Breast epithelium (tissue), 4 donors: ENCODE data around the gene MCRS1. TPM values are rescaled to one million over a fixed set of nuclear protein-coding genes. Genes with fewer than 3 reads are reported as not detected.
A peak's percentile ranks its signal among the peaks of the same experiment; 100 is the strongest.

Source experiments
- DNase-seq, 2 donors: peaks; one replicate each; pipeline ENCODE4 v3.0.0-alpha.2; 2019; ENCODE audit warnings: low spot score in 2 of 2
- H3K27ac ChIP-seq, 2 donors: fragments of 200-600 bp; sonication (generic) in 1 of 2; one replicate each; pipeline ENCODE4 v1.5.1; 2016 to 2019; ENCODE audit warnings: mild to moderate bottlenecking in 1 of 2
- H3K27me3 ChIP-seq, 2 donors: fragments of 200-600 bp; sonication (generic) in 1 of 2; one replicate each; pipeline versions ENCODE4 v1.5.1 to v1.6.0; 2017 to 2019; ENCODE audit warnings: control low read depth in 1 of 2, mild to moderate bottlenecking in 1 of 2
- H3K36me3 ChIP-seq: fragments of 200-600 bp; one replicate; pipeline ENCODE4 v1.5.1; 2019
- H3K4me1 ChIP-seq, 2 donors: fragments of 200-600 bp; sonication (generic); one replicate each; pipeline ENCODE4 v1.5.1; 2016 to 2019; ENCODE audit warnings: control low read depth in 1 of 2
- H3K4me3 ChIP-seq, 3 donors: fragments of 200-600 bp; sonication (generic); 1 replicate in 2 of 3; 2 replicates in 1 of 3; pipeline ENCODE4 v1.5.1; 2016 to 2019; ENCODE audit warnings: mild to moderate bottlenecking in 3 of 3, moderate library complexity in 2 of 3
- H3K9me3 ChIP-seq, 2 donors: fragments of 200-600 bp; sonication (generic) in 1 of 2; one replicate each; pipeline ENCODE4 v1.5.1; 2016 to 2019; ENCODE audit warnings: control low read depth in 1 of 2
- POLR2A ChIP-seq: fragments of 450-650 bp; IDR thresholded peaks from one replicate; pipeline ENCODE4 v1.6.1; 2016; ENCODE audit warnings: antibody characterized with exemption, mild to moderate bottlenecking, moderate library complexity
- POLR2AphosphoS5 ChIP-seq, 3 donors: sonication (generic); formaldehyde crosslinking; IDR thresholded peaks; one replicate each; pipeline ENCODE4 v1.6.1; 2017; ENCODE audit warnings: antibody characterized with exemption in 3 of 3
- intact Hi-C: fragments of 100-400 bp; cut with DNase I; formaldehyde crosslinking; loops from one replicate; pipeline ENCODE4 v1.15.1; 2023; ENCODE audit warnings: low total_unique reads
- total RNA-seq, 3 donors: library from RNA; depleted of rRNA; stranded (reverse); fragments of >200 nt; gene quantifications; one replicate each; pipeline ENCODE4 v1.1.0, GENCODE V29; 2016
- TF ChIP-seq, protein P1 (sequence below), 3 donors: fragments of 450-650 bp; IDR thresholded peaks; one replicate each; pipeline ENCODE4 v1.5.1; 2016 to 2017; ENCODE audit warnings: antibody characterized with exemption in 3 of 3, mild to moderate bottlenecking in 3 of 3, moderate library complexity in 3 of 3

Gene MCRS1
- total RNA-seq, 3 donors from 2014 or later, result 37.6 to 52.4 (median 52.1) TPM

DNA sequence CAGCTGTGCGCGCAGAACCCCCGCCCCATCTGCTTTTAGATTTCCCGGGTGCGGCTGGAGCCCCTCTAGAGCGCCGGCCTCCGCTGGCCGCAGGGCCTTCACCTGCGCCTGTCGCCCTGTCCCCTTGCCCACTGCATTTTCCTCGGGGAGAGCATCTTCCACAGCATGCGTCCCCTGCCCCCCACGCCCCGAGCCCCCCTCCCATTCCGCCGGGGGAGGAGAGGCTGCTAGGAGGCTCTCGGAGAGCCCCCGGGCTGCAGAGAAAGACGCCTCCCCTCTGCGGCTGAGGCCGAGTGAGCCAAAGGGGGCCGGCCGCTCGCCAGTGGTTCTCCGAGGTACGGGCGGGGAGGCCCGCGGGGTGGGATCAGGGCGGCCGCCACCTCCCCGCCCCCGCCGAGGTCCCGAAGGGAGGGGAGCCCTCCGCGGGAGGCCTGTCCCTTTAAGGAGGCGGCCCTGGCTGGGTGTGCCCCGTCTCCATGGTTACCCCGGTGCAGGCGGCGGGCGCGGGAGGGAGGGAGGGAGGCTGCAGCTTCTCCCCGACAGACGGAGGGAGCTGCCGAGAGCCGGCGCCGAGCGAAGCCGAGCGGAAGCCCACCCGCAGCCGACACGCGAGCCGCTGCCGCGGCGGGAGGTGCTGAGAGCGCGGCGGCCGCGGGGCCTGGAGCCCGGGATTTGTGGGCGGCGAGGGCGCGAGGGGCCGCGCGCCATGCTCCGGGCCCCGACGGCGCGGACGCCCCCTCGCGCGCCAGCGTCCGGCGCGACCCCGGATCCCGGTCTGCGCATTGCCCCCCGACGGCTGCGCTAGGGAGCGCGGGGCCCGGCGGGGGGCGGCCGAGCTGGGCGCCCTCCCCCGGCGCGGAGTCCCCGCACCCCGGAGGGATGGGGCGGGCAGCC, 29.2 kb downstream of the MCRS1 start, which contains the start of gene KCNH3:
Gene KCNH3 (plus strand): TSS at position 521 of the 894 bp plus-strand sequence. CDS start 387 bp downstream, outside the sequence.
- H3K27ac ChIP-seq, result no peak within 1 kb of the TSS
- DNase-seq, result peak; percentile 68 to 71
- peaks cover 0 to 11% of the 10 kb centered on the region in 2 donors for H3K4me1 ChIP-seq
- H3K4me3 ChIP-seq, result peak within 1 kb of the TSS; percentile 42 to 73 (median 56)
- intact Hi-C loops, result no loop called here
- TF ChIP-seq POLR2AphosphoS5 (IDR thresholded peaks at IDR 0.05) (no peak), POLR2A (no peak)
- TF ChIP-seq, protein P1, sequence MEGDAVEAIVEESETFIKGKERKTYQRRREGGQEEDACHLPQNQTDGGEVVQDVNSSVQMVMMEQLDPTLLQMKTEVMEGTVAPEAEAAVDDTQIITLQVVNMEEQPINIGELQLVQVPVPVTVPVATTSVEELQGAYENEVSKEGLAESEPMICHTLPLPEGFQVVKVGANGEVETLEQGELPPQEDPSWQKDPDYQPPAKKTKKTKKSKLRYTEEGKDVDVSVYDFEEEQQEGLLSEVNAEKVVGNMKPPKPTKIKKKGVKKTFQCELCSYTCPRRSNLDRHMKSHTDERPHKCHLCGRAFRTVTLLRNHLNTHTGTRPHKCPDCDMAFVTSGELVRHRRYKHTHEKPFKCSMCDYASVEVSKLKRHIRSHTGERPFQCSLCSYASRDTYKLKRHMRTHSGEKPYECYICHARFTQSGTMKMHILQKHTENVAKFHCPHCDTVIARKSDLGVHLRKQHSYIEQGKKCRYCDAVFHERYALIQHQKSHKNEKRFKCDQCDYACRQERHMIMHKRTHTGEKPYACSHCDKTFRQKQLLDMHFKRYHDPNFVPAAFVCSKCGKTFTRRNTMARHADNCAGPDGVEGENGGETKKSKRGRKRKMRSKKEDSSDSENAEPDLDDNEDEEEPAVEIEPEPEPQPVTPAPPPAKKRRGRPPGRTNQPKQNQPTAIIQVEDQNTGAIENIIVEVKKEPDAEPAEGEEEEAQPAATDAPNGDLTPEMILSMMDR (IDR thresholded peaks at IDR 0.05), result no peak
- peaks cover 2 to 12% of the 10 kb centered on the region in 2 donors for H3K27me3 ChIP-seq
- H3K36me3 ChIP-seq, result no peaks in the 10 kb centered on the region
- H3K9me3 ChIP-seq, result no peaks in the 10 kb centered on the region

GRCh38 chr12:49537752-49538509, 30.0 kb downstream of the MCRS1 start:
- Histone ChIP-seq H3K9me3 (no peaks in the 10 kb centered on the region), H3K27ac (no peak overlapping the region), H3K36me3 (no peaks in the 10 kb centered on the region), H3K27me3 (peaks cover 2 to 12% of the 10 kb centered on the region in 2 donors), H3K4me3 (peak overlapping the region; percentile 42 to 73 (median 56)), H3K4me1 (peaks cover 0 to 11% of the 10 kb centered on the region in 2 donors)
- DNase-seq, result no peak
- no peak for TF ChIP-seq POLR2AphosphoS5 (IDR thresholded peaks at IDR 0.05)
- TF ChIP-seq, protein P1 (IDR thresholded peaks at IDR 0.05), result no peak
- TF ChIP-seq POLR2A, result no peak
- intact Hi-C loops, result no loop called here

DNA sequence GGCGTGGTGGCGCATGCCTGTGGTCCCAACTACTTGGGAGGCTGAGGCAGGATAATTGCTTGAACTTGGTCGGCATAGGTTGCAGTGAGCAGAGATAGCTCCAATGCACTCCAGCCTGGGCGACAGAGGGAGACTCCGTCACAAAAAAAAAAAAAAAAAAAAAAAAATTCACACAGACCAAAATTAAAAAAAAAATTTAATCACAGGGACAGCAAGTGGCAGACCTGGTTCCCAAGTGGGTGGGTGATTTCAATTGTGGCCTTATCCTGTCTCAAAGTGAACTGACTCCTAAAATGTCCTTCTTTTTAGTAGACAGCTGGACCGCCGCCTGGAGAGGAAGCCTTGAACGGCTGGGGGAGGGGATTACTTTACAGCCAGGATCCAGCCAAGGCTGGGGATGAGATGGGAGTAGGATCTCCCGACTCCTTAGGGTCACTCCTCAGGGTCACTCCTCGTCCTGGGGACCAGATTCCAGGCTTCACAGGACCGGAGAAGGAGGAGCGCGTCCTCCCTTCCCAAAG, 30.7 kb downstream of the MCRS1 start:
- no peaks in the 10 kb centered on the region for H3K9me3 ChIP-seq
- H3K27me3 ChIP-seq, result peaks cover 2 to 12% of the 10 kb centered on the region in 2 donors
- H3K27ac ChIP-seq, result no peak overlapping the region
- H3K4me1 ChIP-seq, result peaks cover 0 to 11% of the 10 kb centered on the region in 2 donors
- no peaks in the 10 kb centered on the region for H3K36me3 ChIP-seq
- DNase-seq, result peak in 1 of 2 donors; percentile 12
- intact Hi-C loops, result no loop called here
- H3K4me3 ChIP-seq, result peak overlapping the region; percentile 42 to 73 (median 56)
- TF ChIP-seq POLR2AphosphoS5 (IDR thresholded peaks at IDR 0.05), result no peak
- no peak for TF ChIP-seq POLR2A
- TF ChIP-seq, protein P1 (IDR thresholded peaks at IDR 0.05), result no peak

GRCh38 chr12:49536526-49537071, 31.3 kb downstream of the MCRS1 start:
- TF ChIP-seq POLR2A, result no peak
- no peak for TF ChIP-seq POLR2AphosphoS5 (IDR thresholded peaks at IDR 0.05)
- TF ChIP-seq, protein P1 (IDR thresholded peaks at IDR 0.05), result no peak
- peaks cover 2 to 12% of the 10 kb centered on the region in 2 donors for H3K27me3 ChIP-seq
- H3K27ac ChIP-seq, result no peak overlapping the region
- H3K4me1 ChIP-seq, result peaks cover 0 to 11% of the 10 kb centered on the region in 2 donors
- H3K36me3 ChIP-seq, result no peaks in the 10 kb centered on the region
- no peak overlapping the region for H3K4me3 ChIP-seq
- intact Hi-C loops, result no loop called here
- no peaks in the 10 kb centered on the region for H3K9me3 ChIP-seq
- no peak for DNase-seq
